ENCODE data around the gene PCBP3. TPM values are rescaled to one million over a fixed set of nuclear protein-coding genes. Genes with fewer than 3 reads are reported as not detected.
"Not testable (repeated sequence)": the region's sequence is repeated elsewhere in the genome, so short reads cannot be mapped to it uniquely, and the experiment has no call there.

The PCBP3 gene
- total RNA-seq, 1 donor from 2014 or later = not detected

DNA sequence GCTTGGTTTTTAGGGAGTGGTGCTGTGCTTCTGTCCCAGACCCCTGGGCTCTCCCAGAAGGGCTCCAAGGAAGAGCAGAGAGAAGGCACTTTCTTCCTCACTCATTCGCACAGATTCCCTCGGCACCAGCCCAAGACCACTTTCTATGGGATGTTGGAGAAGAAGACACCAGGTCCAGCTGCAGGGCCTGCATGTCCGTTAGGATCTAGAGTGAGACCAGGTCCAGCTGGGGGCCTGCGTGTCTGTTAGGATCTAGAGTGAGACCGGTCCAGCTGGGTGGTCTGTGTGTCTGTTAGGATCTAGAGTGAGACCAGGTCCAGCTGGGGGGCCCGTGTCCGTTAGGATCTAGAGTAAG is 30.9 kb upstream of the PCBP3 start:
- H3K36me3 ChIP-seq (ENCODE audit: control insufficient read depth in 3 of 3, insufficient read depth in 3 of 3, low read length in 3 of 3); H3K4me3 ChIP-seq (ENCODE audit: low read length in 3 of 3); H3K27ac ChIP-seq (ENCODE audit: low read depth, low read length); H3K4me1 ChIP-seq (ENCODE audit: control insufficient read depth in 3 of 3, insufficient read depth in 3 of 3, low read length in 3 of 3); H3K9me3 ChIP-seq (ENCODE audit: control insufficient read depth in 3 of 3, low read length in 3 of 3); H3K9ac ChIP-seq (ENCODE audit: low read depth in 1 of 3, low read length in 3 of 3): not testable (repeated sequence)
- peaks cover 50 to 72% (median 68%) of the 10 kb centered on the region in 3 donors for H3K27me3 ChIP-seq (ENCODE audit: control insufficient read depth in 3 of 3, insufficient read depth in 3 of 3, low read length in 3 of 3)

DNA sequence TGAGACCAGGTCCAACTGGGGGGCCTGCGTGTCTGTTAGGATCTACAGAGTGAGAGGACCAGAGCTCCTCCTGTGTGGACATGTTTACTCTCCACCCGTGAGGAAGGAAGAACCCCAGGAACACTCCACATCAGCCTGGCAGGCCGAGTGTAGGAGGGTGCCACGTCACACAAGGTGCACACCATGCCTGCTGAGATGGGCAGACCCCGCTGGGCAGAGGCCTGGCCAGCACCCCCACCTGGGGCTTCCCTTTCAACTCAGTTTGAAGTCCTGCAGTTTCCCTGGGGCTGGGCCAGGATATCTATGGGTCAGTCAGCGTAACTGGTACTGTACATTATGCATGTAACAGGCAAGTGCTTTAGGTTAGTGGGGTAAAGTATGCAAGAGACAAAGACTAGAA is 30.1 kb upstream of the PCBP3 start:
- Histone ChIP-seq H3K27ac (ENCODE audit: low read depth, low read length) (no peak overlapping the region), H3K36me3 (ENCODE audit: control insufficient read depth in 3 of 3, insufficient read depth in 3 of 3, low read length in 3 of 3) (no peaks in the 10 kb centered on the region), H3K9me3 (ENCODE audit: control insufficient read depth in 3 of 3, low read length in 3 of 3) (no peaks in the 10 kb centered on the region), H3K4me1 (ENCODE audit: control insufficient read depth in 3 of 3, insufficient read depth in 3 of 3, low read length in 3 of 3) (no peaks in the 10 kb centered on the region), H3K4me3 (ENCODE audit: low read length in 3 of 3) (no peak overlapping the region), H3K9ac (ENCODE audit: low read depth in 1 of 3, low read length in 3 of 3) (no peak overlapping the region), H3K27me3 (ENCODE audit: control insufficient read depth in 3 of 3, insufficient read depth in 3 of 3, low read length in 3 of 3) (peaks cover 47 to 71% (median 67%) of the 10 kb centered on the region in 3 donors)

DNA sequence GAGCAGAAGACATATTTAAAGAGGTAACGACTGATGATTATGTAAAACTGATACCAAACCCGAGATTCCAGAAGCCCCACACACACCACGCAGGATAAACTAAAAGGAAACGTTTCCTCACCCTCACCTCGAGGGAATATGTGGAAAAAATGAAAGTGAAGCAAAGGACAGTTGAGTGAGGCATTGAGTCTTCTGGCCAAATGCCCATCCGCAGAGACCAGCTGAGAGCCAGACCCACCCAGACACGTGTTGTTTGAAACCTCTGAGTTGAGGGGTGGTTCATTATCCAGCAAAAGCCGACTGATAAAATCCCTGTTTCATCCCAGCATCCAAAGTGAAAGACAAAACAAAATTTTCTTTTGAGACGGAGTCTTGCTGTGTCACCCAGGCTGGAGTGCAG is 29.6 kb upstream of the PCBP3 start:
- peaks cover 45 to 73% (median 66%) of the 10 kb centered on the region in 3 donors for H3K27me3 ChIP-seq (ENCODE audit: control insufficient read depth in 3 of 3, insufficient read depth in 3 of 3, low read length in 3 of 3)
- H3K36me3 ChIP-seq (ENCODE audit: control insufficient read depth in 3 of 3, insufficient read depth in 3 of 3, low read length in 3 of 3) = no peaks in the 10 kb centered on the region
- no peaks in the 10 kb centered on the region for H3K9me3 ChIP-seq (ENCODE audit: control insufficient read depth in 3 of 3, low read length in 3 of 3)
- H3K4me3 ChIP-seq (ENCODE audit: low read length in 3 of 3) = no peak overlapping the region
- no peaks in the 10 kb centered on the region for H3K4me1 ChIP-seq (ENCODE audit: control insufficient read depth in 3 of 3, insufficient read depth in 3 of 3, low read length in 3 of 3)
- no peak overlapping the region for H3K9ac ChIP-seq (ENCODE audit: low read depth in 1 of 3, low read length in 3 of 3)
- no peak overlapping the region for H3K27ac ChIP-seq (ENCODE audit: low read depth, low read length)

DNA sequence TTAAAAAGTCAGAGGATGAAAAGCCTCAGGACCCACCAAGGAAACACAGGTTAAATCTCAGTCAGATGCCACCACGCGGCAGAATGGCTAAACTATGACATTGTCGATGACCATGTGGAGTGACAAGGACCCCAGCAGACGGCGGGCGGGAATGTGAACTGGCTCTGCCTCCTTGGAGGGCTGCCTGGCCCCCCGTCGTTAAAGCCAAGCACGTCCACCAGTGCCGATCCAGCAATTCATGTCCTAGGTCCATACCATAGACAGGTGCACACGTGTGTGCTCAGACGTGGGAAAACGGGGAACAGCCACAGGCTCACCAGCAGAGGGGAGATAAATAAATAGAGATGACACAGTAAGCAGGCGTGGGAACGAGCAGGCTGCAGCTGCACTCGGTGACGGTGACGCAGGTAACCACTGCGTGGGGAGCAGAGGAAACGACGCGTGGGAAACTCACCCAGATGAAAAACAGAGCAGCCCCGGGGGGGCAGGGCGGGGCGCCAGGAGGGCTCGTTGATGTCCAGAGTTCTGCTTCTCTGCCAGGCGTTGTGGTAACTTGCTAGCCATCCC is 28.3 kb upstream of the PCBP3 start:
- Histone ChIP-seq H3K9ac (ENCODE audit: low read depth in 1 of 3, low read length in 3 of 3) (no peak overlapping the region), H3K27me3 (ENCODE audit: control insufficient read depth in 3 of 3, insufficient read depth in 3 of 3, low read length in 3 of 3) (peaks cover 46 to 77% (median 71%) of the 10 kb centered on the region in 3 donors), H3K4me3 (ENCODE audit: low read length in 3 of 3) (no peak overlapping the region), H3K27ac (ENCODE audit: low read depth, low read length) (no peak overlapping the region), H3K4me1 (ENCODE audit: control insufficient read depth in 3 of 3, insufficient read depth in 3 of 3, low read length in 3 of 3) (no peaks in the 10 kb centered on the region), H3K36me3 (ENCODE audit: control insufficient read depth in 3 of 3, insufficient read depth in 3 of 3, low read length in 3 of 3) (no peaks in the 10 kb centered on the region), H3K9me3 (ENCODE audit: control insufficient read depth in 3 of 3, low read length in 3 of 3) (no peaks in the 10 kb centered on the region)

DNA sequence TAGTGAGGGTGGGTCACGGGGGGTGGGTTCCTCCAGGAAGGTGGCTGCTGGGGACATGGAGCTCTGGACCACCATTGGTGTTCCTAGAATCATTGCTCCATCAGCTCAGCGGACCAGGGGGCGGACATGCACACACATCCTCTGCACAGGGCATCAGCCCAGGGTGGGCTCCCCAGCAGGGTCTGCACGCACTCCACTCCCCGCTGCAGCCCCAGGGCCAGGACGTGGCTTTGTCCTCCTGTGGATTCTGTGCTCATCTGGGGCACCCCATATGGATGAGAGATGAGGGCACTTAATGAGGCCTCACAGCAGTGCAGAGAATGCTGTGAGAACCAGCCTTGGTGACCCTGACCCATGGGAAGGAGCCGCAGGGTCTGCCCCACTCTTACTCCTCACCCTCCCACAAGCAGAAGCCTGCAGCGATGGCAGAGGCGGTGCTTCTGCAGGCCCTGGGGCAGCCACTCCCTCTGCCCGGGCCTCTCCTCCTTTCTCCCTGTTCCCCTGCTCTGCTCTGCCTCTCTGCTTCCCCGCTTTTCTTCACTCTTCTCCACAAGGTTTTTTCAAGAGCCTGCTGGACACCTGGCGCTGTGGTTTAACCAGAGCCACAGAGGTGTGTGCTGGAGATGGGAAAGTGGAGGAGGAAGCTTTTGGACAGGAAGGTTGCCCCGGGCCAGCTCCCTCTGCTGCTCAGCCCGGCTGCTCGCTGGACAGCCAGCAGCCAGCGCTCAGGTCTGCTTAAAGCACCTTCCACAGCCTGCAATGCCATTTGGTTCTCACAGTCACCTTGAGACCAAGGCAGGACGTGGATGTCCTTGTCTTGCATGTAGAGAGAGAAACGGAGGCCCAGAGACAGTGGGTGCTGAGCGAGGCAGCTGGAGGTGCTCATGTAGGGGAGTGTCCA is 26.3 kb upstream of the PCBP3 start:
- Histone ChIP-seq H3K4me3 (ENCODE audit: low read length in 3 of 3) (no peak overlapping the region), H3K9ac (ENCODE audit: low read depth in 1 of 3, low read length in 3 of 3) (no peak overlapping the region), H3K4me1 (ENCODE audit: control insufficient read depth in 3 of 3, insufficient read depth in 3 of 3, low read length in 3 of 3) (no peaks in the 10 kb centered on the region), H3K27ac (ENCODE audit: low read depth, low read length) (no peak overlapping the region), H3K36me3 (ENCODE audit: control insufficient read depth in 3 of 3, insufficient read depth in 3 of 3, low read length in 3 of 3) (no peaks in the 10 kb centered on the region), H3K9me3 (ENCODE audit: control insufficient read depth in 3 of 3, low read length in 3 of 3) (no peaks in the 10 kb centered on the region), H3K27me3 (ENCODE audit: control insufficient read depth in 3 of 3, insufficient read depth in 3 of 3, low read length in 3 of 3) (peaks cover 35 to 66% (median 53%) of the 10 kb centered on the region in 3 donors)

DNA sequence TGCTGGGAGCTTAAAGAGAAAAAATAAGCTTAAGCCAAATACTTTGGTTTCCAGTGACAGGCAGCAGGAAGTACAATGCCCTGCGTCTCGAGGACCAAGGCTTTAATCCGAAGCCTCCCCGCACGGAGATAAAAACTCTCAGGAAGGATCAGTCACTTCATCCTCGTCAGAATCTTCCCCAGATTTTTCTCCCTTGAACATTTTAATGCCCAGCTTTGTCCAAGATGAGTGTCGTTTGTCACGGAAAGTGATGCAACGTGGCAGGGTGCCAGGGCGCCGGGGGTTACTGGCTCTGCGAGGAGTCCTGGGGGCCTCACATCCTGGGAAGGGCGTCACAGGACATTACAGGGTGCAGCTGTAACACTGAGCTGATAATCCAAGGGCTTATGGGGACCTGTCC is 25.2 kb upstream of the PCBP3 start:
- no peak overlapping the region for H3K27ac ChIP-seq (ENCODE audit: low read depth, low read length)
- H3K4me1 ChIP-seq (ENCODE audit: control insufficient read depth in 3 of 3, insufficient read depth in 3 of 3, low read length in 3 of 3) = no peaks in the 10 kb centered on the region
- no peak overlapping the region for H3K4me3 ChIP-seq (ENCODE audit: low read length in 3 of 3)
- H3K27me3 ChIP-seq (ENCODE audit: control insufficient read depth in 3 of 3, insufficient read depth in 3 of 3, low read length in 3 of 3) = peaks cover 33 to 61% (median 56%) of the 10 kb centered on the region in 3 donors
- peaks cover 0 to under 1% (median 0%) of the 10 kb centered on the region in 3 donors for H3K9me3 ChIP-seq (ENCODE audit: control insufficient read depth in 3 of 3, low read length in 3 of 3)
- no peaks in the 10 kb centered on the region for H3K36me3 ChIP-seq (ENCODE audit: control insufficient read depth in 3 of 3, insufficient read depth in 3 of 3, low read length in 3 of 3)
- no peak overlapping the region for H3K9ac ChIP-seq (ENCODE audit: low read depth in 1 of 3, low read length in 3 of 3)

DNA sequence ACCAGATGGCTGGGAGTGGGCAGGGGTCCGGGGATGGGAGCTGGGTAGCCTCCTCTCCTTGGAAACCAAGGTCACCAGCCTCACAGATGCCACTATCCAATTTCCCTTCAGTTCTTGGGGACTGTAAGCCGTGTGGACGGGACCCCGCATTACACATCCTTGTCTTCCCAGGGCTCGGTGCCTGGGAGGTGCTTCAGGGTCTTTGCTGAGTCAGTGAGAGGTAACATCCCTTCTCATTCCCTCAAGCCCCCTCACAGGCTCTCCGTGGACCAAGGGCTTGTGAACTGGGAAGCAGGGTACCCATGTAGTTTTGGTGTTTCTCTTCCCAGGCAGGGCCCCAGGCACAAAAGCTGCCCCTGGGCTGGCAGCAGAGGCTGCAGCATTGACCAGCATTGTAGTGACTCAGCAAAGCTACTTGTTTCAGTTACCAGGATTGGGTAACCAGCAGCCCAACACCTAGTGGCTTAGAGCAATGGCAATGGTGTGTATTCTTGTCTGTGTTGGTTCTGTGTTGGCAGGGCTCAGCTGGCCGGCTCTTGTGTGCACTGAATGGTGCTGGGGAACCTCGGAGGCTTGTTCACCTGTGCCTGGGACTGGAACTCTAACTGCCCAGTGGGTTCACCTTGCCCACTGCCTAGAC is 24.6 kb upstream of the PCBP3 start:
- Histone ChIP-seq H3K27me3 (ENCODE audit: control insufficient read depth in 3 of 3, insufficient read depth in 3 of 3, low read length in 3 of 3) (peaks cover 37 to 58% (median 55%) of the 10 kb centered on the region in 3 donors), H3K4me1 (ENCODE audit: control insufficient read depth in 3 of 3, insufficient read depth in 3 of 3, low read length in 3 of 3) (no peaks in the 10 kb centered on the region), H3K4me3 (ENCODE audit: low read length in 3 of 3) (no peak overlapping the region), H3K36me3 (ENCODE audit: control insufficient read depth in 3 of 3, insufficient read depth in 3 of 3, low read length in 3 of 3) (no peaks in the 10 kb centered on the region), H3K27ac (ENCODE audit: low read depth, low read length) (no peak overlapping the region), H3K9me3 (ENCODE audit: control insufficient read depth in 3 of 3, low read length in 3 of 3) (peaks cover 0 to 3% (median 0%) of the 10 kb centered on the region in 3 donors), H3K9ac (ENCODE audit: low read depth in 1 of 3, low read length in 3 of 3) (no peak overlapping the region)

DNA sequence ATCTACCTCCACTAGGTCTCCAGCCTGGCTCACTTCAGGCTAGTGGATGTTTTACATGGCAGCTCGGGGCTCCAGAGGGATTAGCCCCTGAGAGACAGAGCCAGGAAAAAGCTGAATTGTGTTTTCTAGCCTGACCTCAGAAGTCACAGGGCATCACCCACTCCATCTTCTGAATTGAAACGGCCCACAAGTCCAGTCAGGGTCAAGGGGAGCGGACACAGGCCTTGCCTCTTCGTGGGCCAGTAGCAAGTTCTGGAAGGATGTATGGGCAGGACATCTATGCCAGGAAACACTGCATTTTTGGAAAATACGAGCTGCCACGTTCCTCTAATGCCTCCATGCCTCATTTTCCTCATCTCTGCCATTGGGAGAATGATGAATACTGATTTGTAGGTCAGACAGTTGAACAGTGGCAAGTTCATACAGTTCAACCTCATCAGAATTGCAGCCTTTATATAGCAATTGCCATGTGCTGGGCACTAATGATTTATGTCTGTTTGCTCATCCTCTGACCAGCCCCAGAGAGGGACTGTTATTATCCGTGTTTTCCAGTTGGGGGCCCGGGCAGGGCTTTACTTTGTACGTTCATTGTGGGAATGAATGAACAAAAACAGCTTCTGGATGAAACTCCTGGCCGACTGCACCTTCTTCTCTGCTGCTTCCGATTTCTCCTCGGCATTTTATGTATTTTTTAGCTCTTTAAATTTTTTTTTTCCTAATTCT is 23.2 kb upstream of the PCBP3 start:
- H3K27me3 ChIP-seq (ENCODE audit: control insufficient read depth in 3 of 3, insufficient read depth in 3 of 3, low read length in 3 of 3) = peaks cover 32 to 54% (median 50%) of the 10 kb centered on the region in 3 donors

DNA sequence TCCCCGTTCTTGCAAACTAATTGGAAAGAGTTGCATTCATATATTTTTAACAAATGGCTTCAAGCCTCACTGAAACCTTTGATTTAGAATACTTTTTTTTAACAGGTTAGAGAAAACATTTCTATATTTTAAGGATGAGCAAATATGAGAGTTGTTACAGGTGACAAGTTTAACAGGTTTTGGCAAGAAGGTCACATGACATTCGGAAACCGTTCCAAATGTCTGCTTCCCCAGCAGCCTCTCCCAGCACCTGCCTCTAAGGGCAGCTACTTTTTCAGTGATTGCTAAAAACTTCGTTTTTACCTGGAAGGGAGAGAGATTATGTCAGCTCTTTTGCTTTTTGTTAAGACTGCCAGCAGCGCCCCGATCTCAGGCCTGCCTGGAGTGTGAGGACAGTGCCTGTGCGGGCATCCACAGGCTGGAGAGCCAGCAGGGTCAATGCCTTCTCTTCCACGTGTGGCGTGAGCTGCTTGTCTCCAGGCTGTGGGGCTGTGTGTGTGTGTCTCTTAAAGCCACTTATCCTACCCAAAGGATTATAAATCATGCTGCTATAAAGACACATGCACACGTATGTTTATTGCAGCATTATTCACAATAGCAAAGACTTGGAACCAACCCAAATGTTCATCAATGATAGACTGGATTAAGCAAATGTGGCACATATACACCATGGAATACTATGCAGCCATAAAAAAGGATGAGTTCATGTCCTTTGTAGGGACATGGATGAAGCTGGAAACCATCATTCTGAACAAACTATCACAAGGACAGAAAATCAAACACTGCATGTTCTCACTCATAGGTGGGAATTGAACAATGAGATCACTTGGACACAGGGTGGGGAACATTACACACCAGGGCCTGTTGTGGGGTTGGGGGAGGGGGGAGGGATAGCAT is 21.8 kb upstream of the PCBP3 start:
- H3K9ac ChIP-seq (ENCODE audit: low read depth in 1 of 3, low read length in 3 of 3); H3K36me3 ChIP-seq (ENCODE audit: control insufficient read depth in 3 of 3, insufficient read depth in 3 of 3, low read length in 3 of 3); H3K4me1 ChIP-seq (ENCODE audit: control insufficient read depth in 3 of 3, insufficient read depth in 3 of 3, low read length in 3 of 3); H3K9me3 ChIP-seq (ENCODE audit: control insufficient read depth in 3 of 3, low read length in 3 of 3); H3K4me3 ChIP-seq (ENCODE audit: low read length in 3 of 3); H3K27ac ChIP-seq (ENCODE audit: low read depth, low read length): not testable (repeated sequence)
- H3K27me3 ChIP-seq (ENCODE audit: control insufficient read depth in 3 of 3, insufficient read depth in 3 of 3, low read length in 3 of 3) = peaks cover 24 to 49% (median 38%) of the 10 kb centered on the region in 3 donors

More for the DNA sequence above, 23.2 kb upstream of the PCBP3 start:
- H3K9me3 ChIP-seq (ENCODE audit: control insufficient read depth in 3 of 3, low read length in 3 of 3) = peaks cover 0 to 3% (median 0%) of the 10 kb centered on the region in 3 donors
- H3K4me1 ChIP-seq (ENCODE audit: control insufficient read depth in 3 of 3, insufficient read depth in 3 of 3, low read length in 3 of 3) = no peaks in the 10 kb centered on the region
- no peak overlapping the region for H3K9ac ChIP-seq (ENCODE audit: low read depth in 1 of 3, low read length in 3 of 3)
- H3K27ac ChIP-seq (ENCODE audit: low read depth, low read length) = no peak overlapping the region
- no peaks in the 10 kb centered on the region for H3K36me3 ChIP-seq (ENCODE audit: control insufficient read depth in 3 of 3, insufficient read depth in 3 of 3, low read length in 3 of 3)
- no peak overlapping the region for H3K4me3 ChIP-seq (ENCODE audit: low read length in 3 of 3)

Measured in skeletal muscle tissue (tissue), 4 donors.